HG02759 (cell line): ENCODE measurements around the gene ELOVL3.
"Not testable (repeated sequence)": the region's sequence is repeated elsewhere in the genome, so short reads cannot be mapped to it uniquely, and the experiment has no call there.

ENCODE experiments used
- ATAC-seq: cut with Tn5 transposase; IDR thresholded peaks from one replicate; pipeline ENCODE4 v1.9.1; 2021; ENCODE audit warnings: mild to moderate bottlenecking, moderate library complexity; ENCODE audit not compliant: unreplicated experiment

Gene ELOVL3, protein sequence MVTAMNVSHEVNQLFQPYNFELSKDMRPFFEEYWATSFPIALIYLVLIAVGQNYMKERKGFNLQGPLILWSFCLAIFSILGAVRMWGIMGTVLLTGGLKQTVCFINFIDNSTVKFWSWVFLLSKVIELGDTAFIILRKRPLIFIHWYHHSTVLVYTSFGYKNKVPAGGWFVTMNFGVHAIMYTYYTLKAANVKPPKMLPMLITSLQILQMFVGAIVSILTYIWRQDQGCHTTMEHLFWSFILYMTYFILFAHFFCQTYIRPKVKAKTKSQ

DNA sequence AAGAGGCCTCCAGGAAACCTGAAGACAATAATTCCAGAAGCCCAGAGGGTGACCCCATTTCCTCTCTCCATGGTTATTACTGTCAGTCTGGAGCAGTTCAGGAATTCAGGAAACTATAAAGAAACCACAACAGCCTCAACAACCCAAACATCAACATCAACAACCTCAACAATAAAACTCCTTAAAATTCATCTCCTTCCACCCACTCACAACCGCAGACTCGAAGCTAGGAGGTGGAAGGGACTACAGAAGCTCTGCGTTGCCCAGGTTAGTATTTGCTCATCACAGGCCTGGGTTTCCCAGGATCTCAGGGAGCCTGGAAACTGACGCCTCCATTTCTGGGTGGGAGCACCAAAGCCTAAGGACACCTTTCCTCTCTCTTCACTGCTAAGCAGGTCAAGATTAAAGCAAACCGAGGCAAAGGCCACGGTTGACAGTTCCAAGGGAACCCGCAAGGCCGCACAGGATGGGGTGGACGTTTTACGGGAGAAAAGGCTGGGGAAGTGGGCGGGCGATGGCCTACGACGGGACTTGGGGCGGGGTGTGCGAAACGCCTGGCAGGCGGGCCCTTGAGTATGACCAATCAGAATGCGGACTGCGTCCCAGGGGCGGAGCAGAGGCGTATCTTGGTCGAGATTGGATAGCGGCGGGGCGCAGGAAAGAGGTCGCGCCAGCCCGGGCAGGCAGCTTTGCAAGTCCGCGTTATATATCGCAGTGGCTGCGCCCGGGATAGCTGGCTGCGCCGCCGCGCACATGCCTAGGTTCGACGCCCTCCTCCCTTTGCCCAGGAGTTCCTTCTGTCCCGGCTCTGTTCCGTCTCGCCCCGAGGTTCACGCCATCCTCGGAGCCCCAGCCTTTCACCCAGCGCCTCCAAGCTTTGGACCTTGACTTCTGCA, at the start of gene ELOVL3:
ELOVL3 (plus strand) TSS at position 654 of the 896 bp plus-strand sequence. CDS start 250 bp downstream, outside the sequence.
- peak; percentile 92 for ATAC-seq

DNA sequence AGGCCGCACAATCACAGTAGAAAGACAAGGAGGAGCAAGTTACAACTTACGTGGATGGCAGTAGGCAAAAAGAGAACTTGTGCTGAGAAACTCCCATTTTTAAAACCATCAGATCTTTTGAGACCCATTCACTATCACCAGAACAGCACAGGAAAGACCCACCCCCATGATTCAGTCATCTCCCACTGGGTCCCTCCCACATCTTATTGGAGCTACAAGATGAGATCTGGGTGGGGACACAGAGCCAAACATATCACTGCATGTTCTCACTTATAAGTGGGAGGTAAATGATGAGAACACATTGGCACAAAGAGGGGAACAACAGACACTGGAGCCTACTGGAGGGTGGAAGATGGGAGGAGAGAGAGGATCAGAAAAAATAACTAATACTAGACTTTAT, 41.5 kb upstream of the ELOVL3 start:
- ATAC-seq: no peak

DNA sequence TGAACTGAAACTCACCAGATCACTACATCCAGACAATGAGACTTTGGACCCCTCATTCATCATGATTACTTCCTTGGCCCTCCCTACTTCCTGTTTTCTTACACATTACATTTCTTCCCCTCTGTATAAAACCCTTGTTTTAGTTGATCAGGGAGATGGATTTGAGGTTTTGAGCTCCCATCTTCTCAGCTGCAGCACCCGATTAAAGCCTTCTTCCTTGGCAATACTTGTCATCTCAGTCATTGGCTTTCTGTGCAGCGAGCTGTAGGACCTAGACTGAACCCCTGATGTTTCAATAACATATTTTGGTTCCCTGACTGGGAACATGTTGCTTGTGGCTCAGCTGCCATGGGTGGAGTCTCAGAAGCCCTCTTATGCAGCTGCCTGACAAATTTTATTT, 40.8 kb upstream of the ELOVL3 start:
- no peak for ATAC-seq

DNA sequence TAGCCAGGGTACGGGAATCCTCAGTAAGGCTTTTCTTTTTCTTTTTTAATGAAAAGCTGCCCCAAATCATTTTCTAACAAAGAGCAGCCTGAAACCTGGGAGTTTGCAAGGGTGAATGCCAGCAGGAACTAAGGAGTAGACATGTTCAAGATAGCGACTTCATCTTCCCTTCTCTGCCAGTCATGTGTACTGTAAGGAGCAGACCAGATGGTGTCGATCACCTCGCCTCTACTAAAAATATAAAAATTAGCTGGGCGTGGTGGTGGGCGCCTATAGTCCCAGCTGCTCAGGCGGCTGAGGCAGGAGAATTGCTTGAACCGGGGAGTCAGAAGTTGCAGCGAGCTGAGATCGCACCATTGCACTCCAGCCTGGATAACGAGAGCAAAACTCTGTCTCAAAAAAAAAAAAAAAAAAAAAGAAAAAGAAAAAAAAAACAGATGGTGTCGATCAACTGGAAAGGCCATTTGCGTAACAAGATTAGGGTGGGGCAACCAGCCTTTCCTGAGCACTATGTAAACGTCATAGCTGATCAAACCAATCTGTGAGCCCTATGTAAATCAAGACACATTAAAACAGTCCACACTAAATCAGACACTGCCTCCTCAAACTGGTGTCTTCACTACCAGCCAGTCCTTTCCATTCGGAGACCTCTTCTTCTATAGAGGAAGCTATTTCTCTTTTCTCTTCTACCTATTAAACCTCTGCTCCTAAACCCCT, 40.1 kb upstream of the ELOVL3 start:
- ATAC-seq: no peak

DNA sequence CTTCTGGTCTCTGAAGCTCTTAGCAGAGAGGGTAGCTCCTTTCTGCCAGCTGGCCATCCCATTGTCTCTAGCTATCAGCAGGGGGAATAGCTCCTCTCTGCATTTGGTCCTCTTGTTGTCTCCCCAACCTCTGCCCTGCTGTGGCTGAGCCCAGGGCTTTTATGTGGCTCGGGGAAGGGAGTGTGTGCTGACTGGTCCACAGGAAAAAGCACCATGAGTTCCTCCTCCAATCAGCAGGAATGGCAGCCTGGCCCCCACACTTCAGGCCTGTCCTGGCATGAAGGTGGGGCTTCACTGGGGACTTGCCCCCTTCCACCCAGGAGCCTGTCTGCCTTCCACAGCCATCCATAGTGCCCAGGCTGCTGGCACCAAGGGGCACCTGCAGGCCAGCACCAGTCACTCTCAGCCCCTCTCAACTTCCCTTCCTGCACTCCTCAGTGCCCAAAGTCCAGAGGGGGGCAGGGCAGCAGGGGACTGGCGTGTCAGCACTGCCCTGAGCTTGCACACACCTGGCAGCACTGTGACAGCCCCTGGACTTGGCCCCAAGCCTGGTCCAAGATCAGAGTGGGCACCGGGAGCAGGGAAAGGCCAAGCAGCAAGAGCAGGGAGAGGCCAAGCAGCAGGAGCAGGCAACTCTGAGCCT, 37.7 kb upstream of the ELOVL3 start:
- ATAC-seq: no peak

DNA sequence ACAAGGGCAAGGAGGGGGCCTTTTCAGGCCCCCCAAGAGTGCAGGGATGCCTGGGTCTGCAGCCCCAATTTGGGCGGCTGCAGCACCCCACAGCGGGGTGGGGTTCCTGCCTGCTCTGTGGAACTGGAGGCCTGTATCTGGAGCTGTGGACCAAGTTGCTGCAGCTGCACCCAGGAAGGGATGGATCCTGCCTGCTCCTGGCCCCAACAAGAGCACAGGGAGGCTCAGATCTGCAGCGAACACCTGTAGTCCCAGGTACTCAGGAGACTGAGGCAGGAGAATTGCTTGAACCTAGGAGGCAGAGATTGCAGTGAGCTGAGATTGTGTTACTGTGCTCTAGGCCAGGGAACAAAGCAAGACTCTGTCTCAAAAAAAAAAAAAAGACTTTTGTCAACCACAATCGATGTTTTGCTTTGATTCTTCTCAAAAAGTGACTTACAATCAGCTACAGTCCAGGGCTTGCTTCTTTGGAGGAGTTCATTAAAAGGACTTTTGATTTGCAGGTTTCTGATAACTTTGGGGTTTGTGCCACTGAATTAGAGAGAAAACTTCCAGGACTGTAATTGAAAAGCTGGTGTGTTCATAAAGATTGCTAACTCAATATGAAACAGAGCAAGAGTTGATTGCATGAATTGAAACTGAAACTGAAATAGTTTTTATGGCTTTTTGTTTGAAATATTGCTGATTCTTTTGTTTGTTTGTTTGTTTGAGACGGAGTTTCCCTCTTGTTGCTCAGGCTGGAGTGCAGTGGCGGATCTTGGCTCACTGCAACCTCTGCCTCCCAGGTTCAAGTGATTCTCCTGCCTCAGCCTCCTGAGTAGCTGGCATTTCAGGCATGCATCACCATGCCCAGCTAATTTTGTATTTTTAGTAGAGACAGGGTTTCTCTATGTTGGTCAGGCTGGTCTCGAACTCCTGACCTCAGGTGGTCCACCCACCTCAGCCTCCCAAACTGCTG, 36.9 kb upstream of the ELOVL3 start:
- not testable (repeated sequence) for ATAC-seq

DNA sequence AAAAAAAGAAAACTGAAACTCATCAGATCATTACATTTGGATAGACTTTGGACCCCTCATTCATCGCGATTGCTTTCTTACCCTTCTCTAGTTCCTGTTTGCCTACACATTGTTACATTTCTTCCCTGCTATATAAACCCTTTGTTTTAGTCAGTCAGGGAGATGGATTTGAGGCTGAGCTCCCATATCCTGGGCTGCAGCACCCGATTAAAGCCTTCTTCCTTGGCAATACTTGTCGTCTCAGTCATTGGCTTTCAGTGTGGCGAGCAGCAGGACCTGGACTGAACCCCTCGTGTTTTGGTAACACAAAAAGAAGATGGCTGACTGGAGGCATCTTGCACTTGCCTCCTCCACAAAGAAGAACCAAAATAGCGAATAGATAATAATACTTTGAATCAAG, 34.1 kb upstream of the ELOVL3 start:
- no peak for ATAC-seq

DNA sequence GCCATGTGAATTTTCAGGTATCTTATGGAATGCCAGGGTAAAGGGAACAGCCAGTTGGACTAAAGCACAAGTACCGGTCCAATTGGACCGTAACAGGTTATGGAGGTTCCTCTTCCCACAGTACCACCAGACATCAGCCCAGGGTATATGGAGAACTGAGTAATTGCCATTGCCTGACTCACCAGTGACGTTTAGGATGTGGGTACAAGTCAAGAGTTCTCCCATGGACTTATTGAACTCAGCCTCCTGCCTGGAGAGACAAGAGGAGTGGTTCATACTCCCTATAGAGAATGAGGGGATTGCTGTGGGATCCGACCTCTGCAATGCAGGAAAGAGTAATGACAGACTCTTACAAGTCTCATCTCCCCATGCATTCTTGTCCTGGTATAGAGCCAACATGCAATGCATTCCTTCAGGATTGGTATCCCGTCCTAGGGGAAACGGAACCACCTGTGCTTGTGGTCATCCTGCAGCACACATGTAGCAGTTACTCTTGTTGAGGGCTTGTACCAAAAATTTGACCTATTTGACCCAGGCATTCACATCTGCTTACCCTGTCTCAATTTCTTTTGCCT, 30.7 kb upstream of the ELOVL3 start:
- ATAC-seq: no peak

DNA sequence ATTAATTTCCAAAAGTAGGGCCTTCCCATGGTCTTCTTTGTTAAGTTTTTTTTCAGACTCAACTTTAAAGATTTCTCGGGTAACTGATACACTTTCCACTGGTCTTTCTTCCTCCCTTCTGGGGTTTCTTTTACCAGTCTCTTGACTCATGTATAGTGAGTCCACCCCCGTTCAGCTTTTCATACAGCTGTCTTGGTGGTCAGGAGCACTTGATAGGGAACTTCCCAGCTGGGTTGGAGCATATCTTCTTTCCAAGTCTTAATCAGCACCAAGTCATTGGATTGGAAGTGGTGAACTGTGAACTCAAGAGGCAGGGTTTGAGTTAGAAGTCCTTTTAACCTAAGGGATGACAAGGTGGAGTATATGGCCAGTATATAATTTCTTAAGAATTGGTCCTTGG, 29.2 kb upstream of the ELOVL3 start:
- no peak for ATAC-seq

DNA sequence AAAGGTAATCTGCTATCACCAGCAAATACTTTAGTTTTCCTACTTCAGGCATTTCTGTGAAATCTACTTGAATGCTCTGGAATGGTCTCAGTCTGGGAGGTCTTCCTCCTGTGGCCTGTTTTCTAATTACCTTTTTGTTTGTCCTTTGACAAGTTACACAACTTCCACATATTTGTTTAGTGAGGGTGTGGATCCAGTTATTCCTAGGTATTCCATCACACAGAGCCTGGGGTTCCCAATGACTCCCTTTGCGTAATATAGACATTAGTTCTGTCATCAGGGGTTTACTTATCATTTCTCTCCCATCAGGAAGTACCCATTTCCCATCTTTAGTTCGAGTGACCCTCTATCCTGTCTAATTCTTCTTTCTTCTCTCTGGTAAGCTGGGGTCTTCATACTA, 28.1 kb upstream of the ELOVL3 start:
- ATAC-seq: no peak

DNA sequence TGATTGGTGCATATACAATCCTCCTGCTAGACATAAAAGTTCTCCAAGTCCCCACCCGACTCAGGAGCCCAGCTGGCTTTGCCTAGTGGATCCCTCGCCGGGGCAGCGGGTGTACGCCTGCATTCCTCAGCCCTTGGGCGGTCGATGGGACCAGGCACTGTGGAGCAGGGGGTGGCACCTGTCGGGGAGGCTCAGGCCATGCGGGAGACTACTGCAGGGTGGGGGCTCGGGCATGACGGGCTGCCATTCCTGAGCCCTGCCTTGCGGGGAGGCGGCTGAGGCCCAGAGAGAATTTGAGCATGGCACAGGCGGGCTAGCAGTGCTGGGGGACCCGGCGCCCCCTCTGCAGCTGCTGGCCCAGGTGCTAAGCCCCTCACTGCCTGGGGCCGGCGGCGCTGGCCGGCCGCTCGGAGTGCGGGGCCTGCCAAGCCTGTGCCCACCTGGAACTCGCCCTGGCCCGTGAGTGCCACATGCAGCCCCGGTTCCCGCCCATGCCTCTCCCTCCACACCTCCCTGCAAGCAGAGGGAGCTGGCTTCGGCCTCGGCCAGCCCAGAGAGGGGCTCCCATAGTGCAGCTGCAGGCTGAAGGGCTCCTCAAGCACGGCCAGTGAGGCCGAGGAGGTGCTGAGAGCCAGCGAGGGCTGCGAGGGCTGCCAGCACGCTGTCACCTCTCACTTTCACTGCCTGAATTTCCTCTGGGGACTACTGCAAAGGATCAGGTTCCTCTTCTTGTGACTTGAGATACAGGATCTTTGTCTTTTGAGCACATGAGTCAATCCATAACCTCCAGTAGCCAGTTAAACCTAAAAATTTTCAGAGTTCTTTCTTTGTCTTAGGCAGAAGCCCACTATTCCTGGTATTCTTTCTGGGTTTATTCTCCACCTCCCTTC, 25.1 kb upstream of the ELOVL3 start:
- no peak for ATAC-seq

DNA sequence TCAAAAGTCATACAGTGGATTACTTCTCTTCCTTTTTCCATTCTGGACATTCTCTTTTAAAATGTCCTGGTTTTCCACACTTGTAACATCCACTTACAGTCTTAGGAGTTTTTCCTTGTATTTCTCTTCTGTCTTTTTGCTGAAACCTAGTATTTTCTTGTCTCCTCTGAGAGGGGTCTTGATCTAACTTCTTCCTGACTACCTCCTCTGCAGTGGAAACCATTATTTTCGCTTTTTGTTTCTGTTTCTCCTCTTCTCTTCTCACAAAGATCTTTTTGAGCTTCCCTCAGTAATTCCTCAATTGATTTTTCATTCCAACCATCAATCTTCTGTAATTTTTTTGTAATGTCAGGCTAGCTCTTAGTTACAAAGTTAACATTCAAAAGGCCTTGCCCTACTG, 23.7 kb upstream of the ELOVL3 start:
- ATAC-seq: no peak

DNA sequence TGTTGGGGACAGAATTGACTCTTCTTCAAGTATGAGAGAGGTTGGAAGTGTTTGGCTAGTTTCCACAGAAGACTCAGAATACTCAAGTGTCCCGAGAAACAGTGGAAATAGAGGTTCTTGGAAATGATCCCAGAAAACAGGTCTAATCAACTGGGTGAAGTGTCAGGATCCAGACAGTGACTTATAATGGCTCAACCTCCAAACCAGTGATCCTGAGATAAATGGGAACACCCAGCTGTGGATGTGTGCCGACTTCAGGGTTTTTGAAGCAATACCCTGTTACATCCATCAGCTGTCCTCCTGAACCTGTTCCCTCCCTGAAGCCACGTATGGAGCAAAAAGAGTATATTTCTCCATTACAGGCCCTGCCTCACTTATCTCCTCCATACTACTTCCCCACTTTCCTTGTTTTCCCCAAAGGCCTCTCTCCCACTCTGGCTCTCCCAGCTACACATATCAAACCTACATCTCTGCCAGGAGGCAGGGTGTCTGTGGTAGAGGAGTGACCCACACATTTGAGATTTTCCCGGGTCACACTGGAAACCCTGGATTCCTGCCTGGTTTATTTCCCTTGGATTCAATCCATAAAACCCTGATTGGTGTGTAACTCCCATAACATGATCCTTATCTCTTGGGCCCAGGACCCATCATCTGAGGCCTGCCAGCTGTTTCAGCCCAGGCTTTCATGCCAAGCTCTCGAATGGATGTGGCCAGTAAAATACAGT, 17.6 kb upstream of the ELOVL3 start:
- ATAC-seq: no peak

DNA sequence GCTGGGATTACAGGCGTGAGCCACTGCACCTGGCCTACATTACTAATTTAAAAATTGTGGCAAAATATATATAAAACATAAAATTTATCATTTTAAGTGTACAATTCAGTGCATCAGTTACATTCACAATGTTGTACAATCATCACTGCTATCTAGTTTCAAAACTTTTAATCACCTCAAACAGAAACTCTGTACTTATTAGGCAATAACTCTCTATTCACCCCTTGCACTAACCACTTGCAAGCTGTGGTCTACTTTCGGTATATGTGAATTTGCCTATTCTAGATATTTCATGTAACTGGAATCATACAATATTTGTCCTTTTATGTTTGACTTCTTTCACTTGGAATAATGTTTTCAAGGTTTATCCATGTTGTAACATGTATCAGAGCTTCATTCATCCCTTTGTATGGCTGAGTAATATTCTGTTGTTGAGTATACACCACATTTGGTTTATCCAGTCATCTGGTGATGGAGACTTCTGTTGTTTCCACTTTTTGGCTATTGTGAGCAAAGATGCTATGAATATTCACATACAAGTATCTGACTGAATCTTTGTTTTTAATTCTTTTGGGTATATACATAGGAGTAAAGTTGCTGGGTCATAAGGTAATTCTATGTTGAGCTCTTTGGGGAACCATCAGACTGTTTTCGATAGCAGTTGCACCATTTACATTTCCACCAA, 14.3 kb upstream of the ELOVL3 start:
- ATAC-seq: no peak

DNA sequence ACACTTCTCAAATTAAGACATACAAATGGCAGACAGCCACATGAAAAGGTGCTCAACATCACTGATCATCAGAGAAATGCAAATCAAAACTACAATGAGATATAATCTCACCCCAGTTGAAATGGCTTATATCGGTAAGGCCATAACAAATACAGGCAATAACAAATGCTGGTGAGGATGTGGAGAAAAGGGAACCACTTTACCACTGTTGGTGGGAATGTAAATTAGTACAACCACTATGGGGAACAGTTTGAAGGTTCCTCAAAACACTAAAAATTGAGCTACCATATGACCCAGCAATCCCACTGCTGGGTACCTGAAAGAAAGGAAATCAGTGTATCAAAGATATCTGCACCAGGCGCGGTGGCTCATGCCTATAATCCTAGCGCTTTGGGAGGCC, 12.5 kb upstream of the ELOVL3 start:
- ATAC-seq: not testable (repeated sequence)

DNA sequence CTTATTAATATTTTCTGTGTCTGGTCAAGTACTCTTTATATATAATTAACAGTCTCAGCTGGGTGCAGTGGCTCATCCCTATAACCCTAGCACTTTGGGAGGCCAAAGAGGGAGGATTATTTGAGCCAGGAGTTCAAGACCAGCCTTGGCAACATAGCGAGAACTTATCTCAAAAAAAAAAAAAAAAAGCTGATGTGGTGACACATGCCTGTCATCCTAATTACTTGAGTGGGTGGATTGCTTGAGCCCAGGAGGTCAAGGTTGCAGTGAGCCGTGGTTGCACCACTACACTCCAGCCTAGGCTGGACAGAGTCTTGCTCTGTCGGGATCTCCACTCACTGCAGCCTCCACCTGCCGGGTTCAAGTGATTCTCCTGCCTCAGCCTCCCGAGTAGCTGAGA, 6.7 kb upstream of the ELOVL3 start:
- no peak for ATAC-seq

DNA sequence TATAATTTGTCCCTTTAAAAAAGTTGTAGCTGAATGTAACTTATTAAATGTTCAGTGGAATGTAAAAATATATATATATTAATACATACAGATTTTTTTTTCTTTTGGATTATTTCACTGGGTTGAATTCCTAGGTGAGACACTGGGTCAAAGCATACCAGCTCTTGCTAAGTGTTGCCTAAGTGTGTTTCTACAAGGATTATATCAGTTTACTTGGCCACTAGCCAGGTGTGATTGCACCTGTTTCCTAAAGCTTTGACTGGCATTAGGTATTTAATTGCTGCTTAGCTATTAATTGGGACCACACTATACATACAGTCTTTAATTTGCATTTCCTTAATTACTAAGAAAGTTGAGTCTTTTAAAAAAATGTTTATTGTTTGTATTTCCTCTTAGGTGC, 5.5 kb upstream of the ELOVL3 start:
- no peak for ATAC-seq
